ENCODE data around the gene KDM4E. TPM values are rescaled to one million over a fixed set of nuclear protein-coding genes. Genes with fewer than 3 reads are reported as not detected.
A peak's percentile ranks its signal among the peaks of the same experiment; 100 is the strongest.

KDM4E gene
- total and polyA plus RNA-seq, 10 of the 15 experiments (the other 5 are each of a cell fraction or from before 2014, with no cell fraction given): not detected

DNA sequence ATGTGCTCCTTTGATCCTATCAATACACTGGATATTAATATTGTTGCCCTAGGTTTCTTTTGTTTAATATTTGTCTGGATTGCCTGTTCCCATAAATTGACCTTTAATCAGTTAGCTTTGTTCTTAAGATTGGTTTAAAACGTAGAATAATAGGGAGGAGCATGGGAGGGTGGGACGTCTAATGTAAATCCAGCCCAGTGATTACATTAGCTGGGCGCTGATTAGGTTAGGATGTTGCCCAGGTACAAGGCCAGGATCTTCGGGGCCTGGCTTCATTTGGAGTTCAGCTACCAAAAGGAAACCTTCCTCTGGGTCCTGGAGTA, 41.6 kb downstream of the KDM4E start, which contains the start of gene SRSF8:
TSS of gene SRSF8 (plus strand) at position 204 of the 323 bp plus-strand sequence. CDS start 308 bp downstream, outside the sequence.
- Histone ChIP-seq H3K36me3 (ENCODE audit: control insufficient read depth in 2 of 2, insufficient read depth in 2 of 2, low read length in 1 of 2) (0 out of 4 replicates have a peak, but pooled peaks cover 0 to 4% of the 10 kb centered on the region in 2 experiments), H3K27ac (ENCODE audit: control insufficient read depth, insufficient read depth) (peak within 1 kb of the TSS; percentile 75), H3K9ac (ENCODE audit: control insufficient read depth, insufficient read depth, low read length) (peak within 1 kb of the TSS; percentile 81), H4K20me1 (ENCODE audit: control insufficient read depth, insufficient read depth) (no peaks in the 10 kb centered on the region), H3K4me1 (ENCODE audit: control insufficient read depth, insufficient read depth, low read length) (0 out of 2 replicates have a peak, but pooled peaks cover 3% of the 10 kb centered on the region), H2AFZ (ENCODE audit: control insufficient read depth, low read depth, low read length) (peak within 1 kb of the TSS; percentile 87), H3K79me2 (ENCODE audit: control insufficient read depth, insufficient read depth, low read length) (peaks cover 28% of the 10 kb centered on the region), H3K9me3 (replicated peaks; ENCODE audit: control insufficient read depth, insufficient read depth, low read length) (no peaks in the 10 kb centered on the region), H3K4me2 (ENCODE audit: control insufficient read depth, insufficient read depth) (peak within 1 kb of the TSS; percentile 64), H3K27me3 (replicated peaks in 1 of 2; ENCODE audit: control insufficient read depth in 2 of 2, insufficient read depth in 2 of 2, low read length in 1 of 2) (no peaks in the 10 kb centered on the region), H3K4me3 (peak within 1 kb of the TSS; percentile 99)
- ChIA-PET CTCF (interaction anchor here (0.7 to 14.4 kb wide), 12 partner anchors 9 to 724 kb away, joined by 3 to 459 read pairs (median 7); partner anchors contain the start of genes CEP57, ENDOD1 and SESN3), SMC1A (ENCODE audit: uncharacterized antibody, unreplicated experiment) (interaction anchor here (0.8 to 14.9 kb wide), 10 partner anchors 10 to 644 kb away, joined by 3 to 315 read pairs (median 20); partner anchors contain the start of gene ENDOD1), RAD21 (ENCODE audit: unreplicated experiment) (interaction anchor here (1.1 to 11.8 kb wide), 10 partner anchors 11 to 649 kb away, joined by 3 to 244 read pairs (median 17); partner anchors contain the start of genes CWC15, ENDOD1, KDM4D and SESN3), POLR2A (interaction anchor here (0.6 to 11.1 kb wide), 9 partner anchors 10 to 724 kb away, joined by 3 to 139 read pairs (median 5); partner anchors contain the start of genes CEP57, CWC15, ENDOD1 and FAM76B)
- 0% methylated on average over 4 of the region's 4 CpGs for WGBS (ENCODE audit: insufficient coverage, insufficient replicate concordance, low lambda C conversion rate, missing lambda C conversion rate)
- BruUV-seq (replicated peaks): no TSS peak
- no peak for FAIRE-seq
- no peak for DNase-seq (ENCODE audit: low read depth, low spot score)
- in situ Hi-C loops (cut with MboI) (no loop called here), intact Hi-C loops (cut with micrococcal nuclease; ENCODE audit: unreplicated experiment) (loop anchor here (5.0 to 10.0 kb wide), 3 partner anchors 89 to 696 kb away; no protein-coding TSS in a partner anchor)
- peak; percentile 62 for ATAC-seq
- no peak for TF ChIP-seq SP1 (IDR thresholded peaks at IDR 0.05; ENCODE audit: low read depth, low read length)
- peak; percentile 28; the same call in 1 of the 3 replicates for TF ChIP-seq POU2F2 (IDR thresholded peaks at IDR 0.05; ENCODE audit: borderline replicate concordance, low read depth, low read length)

GRCh38 chr11:95067039-95067840, 42.2 kb downstream of the KDM4E start:
- Histone ChIP-seq H3K36me3 (ENCODE audit: control insufficient read depth in 2 of 2, insufficient read depth in 2 of 2, low read length in 1 of 2) (0 out of 4 replicates have a peak, but pooled peaks cover 0 to 4% of the 10 kb centered on the region in 2 experiments), H3K9ac (ENCODE audit: control insufficient read depth, insufficient read depth, low read length) (peak overlapping the region; percentile 81), H3K4me3 (peak overlapping the region; percentile 99), H4K20me1 (ENCODE audit: control insufficient read depth, insufficient read depth) (no peaks in the 10 kb centered on the region), H3K4me2 (ENCODE audit: control insufficient read depth, insufficient read depth) (peak overlapping the region; percentile 64), H3K9me3 (replicated peaks; ENCODE audit: control insufficient read depth, insufficient read depth, low read length) (no peaks in the 10 kb centered on the region), H3K79me2 (ENCODE audit: control insufficient read depth, insufficient read depth, low read length) (peaks cover 28% of the 10 kb centered on the region), H2AFZ (ENCODE audit: control insufficient read depth, low read depth, low read length) (peak overlapping the region; percentile 87), H3K4me1 (ENCODE audit: control insufficient read depth, insufficient read depth, low read length) (0 out of 2 replicates have a peak, but pooled peaks cover 3% of the 10 kb centered on the region), H3K27ac (ENCODE audit: control insufficient read depth, insufficient read depth) (peak overlapping the region; percentile 75), H3K27me3 (replicated peaks in 1 of 2; ENCODE audit: control insufficient read depth in 2 of 2, insufficient read depth in 2 of 2, low read length in 1 of 2) (no peaks in the 10 kb centered on the region)
- ATAC-seq (peak; percentile 80), DNase-seq (ENCODE audit: low read depth, low spot score) (no peak), FAIRE-seq (no peak)
- no TSS peak for BruUV-seq (replicated peaks)
- SMC1A ChIA-PET (ENCODE audit: uncharacterized antibody, unreplicated experiment): interaction anchor here (0.6 to 14.9 kb wide), 14 partner anchors 11 to 723 kb away, joined by 3 to 315 read pairs (median 6); partner anchors contain the start of genes CEP57, CWC15, ENDOD1 and KDM4D
- POLR2A ChIA-PET: interaction anchor here (0.6 to 11.1 kb wide), 18 partner anchors 11 to 723 kb away, joined by 3 to 139 read pairs (median 5); partner anchors contain the start of genes CEP57, CWC15, ENDOD1 and FAM76B
- CTCF ChIA-PET: interaction anchor here (0.6 to 14.4 kb wide), 17 partner anchors 9 to 1309 kb away, joined by 3 to 459 read pairs (median 5); partner anchors contain the start of genes CEP57, ENDOD1, MAML2 and SESN3
- RAD21 ChIA-PET (ENCODE audit: unreplicated experiment): interaction anchor here (0.7 to 11.8 kb wide), 14 partner anchors 8 to 648 kb away, joined by 3 to 244 read pairs (median 10); partner anchors contain the start of genes CWC15, ENDOD1, KDM4D and SESN3
- in situ Hi-C loops (cut with MboI) (no loop called here), intact Hi-C loops (cut with micrococcal nuclease; ENCODE audit: unreplicated experiment) (loop anchor here (5.0 to 10.0 kb wide), 3 partner anchors 90 to 695 kb away; no protein-coding TSS in a partner anchor)
- WGBS (ENCODE audit: insufficient coverage, insufficient replicate concordance, low lambda C conversion rate, missing lambda C conversion rate): 1% methylated on average over 70 of the region's 98 CpGs
- TF ChIP-seq WRNIP1 (IDR thresholded peaks at IDR 0.05; ENCODE audit: borderline replicate concordance, low read depth, low read length) (no peak), POLR2AphosphoS2 (IDR thresholded peaks at IDR 0.05; ENCODE audit: low read depth, low read length) (peak; percentile 37; the same call in 1 of the 2 replicates), STAT1 (conservative IDR thresholded peaks at IDR 0.05) (0 out of 2 replicates have a peak, but pooled peaks have one; percentile 47), CBX5 (IDR thresholded peaks at IDR 0.05; ENCODE audit: low read depth) (no peak), BCL11A (IDR thresholded peaks at IDR 0.05; ENCODE audit: low read depth, low read length) (no peak), ASH2L (IDR thresholded peaks at IDR 0.05; ENCODE audit: borderline replicate concordance, low read depth) (0 out of 2 replicates have a peak, but pooled peaks have one; percentile 38), ZNF592 (IDR thresholded peaks at IDR 0.05) (no peak)

Data from GM12878 (cell line).